Measurements from ENCODE around the gene RAMP1.

- TF ChIP-seq, protein P1, sequence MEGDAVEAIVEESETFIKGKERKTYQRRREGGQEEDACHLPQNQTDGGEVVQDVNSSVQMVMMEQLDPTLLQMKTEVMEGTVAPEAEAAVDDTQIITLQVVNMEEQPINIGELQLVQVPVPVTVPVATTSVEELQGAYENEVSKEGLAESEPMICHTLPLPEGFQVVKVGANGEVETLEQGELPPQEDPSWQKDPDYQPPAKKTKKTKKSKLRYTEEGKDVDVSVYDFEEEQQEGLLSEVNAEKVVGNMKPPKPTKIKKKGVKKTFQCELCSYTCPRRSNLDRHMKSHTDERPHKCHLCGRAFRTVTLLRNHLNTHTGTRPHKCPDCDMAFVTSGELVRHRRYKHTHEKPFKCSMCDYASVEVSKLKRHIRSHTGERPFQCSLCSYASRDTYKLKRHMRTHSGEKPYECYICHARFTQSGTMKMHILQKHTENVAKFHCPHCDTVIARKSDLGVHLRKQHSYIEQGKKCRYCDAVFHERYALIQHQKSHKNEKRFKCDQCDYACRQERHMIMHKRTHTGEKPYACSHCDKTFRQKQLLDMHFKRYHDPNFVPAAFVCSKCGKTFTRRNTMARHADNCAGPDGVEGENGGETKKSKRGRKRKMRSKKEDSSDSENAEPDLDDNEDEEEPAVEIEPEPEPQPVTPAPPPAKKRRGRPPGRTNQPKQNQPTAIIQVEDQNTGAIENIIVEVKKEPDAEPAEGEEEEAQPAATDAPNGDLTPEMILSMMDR (IDR thresholded peaks at IDR 0.05; ENCODE audit: insufficient read depth, low read length) = no peak
- TF ChIP-seq, protein P2, sequence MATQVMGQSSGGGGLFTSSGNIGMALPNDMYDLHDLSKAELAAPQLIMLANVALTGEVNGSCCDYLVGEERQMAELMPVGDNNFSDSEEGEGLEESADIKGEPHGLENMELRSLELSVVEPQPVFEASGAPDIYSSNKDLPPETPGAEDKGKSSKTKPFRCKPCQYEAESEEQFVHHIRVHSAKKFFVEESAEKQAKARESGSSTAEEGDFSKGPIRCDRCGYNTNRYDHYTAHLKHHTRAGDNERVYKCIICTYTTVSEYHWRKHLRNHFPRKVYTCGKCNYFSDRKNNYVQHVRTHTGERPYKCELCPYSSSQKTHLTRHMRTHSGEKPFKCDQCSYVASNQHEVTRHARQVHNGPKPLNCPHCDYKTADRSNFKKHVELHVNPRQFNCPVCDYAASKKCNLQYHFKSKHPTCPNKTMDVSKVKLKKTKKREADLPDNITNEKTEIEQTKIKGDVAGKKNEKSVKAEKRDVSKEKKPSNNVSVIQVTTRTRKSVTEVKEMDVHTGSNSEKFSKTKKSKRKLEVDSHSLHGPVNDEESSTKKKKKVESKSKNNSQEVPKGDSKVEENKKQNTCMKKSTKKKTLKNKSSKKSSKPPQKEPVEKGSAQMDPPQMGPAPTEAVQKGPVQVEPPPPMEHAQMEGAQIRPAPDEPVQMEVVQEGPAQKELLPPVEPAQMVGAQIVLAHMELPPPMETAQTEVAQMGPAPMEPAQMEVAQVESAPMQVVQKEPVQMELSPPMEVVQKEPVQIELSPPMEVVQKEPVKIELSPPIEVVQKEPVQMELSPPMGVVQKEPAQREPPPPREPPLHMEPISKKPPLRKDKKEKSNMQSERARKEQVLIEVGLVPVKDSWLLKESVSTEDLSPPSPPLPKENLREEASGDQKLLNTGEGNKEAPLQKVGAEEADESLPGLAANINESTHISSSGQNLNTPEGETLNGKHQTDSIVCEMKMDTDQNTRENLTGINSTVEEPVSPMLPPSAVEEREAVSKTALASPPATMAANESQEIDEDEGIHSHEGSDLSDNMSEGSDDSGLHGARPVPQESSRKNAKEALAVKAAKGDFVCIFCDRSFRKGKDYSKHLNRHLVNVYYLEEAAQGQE (IDR thresholded peaks at IDR 0.05; ENCODE audit: insufficient replicate concordance, low read depth) = no peak
- no peak for TF ChIP-seq POLR2AphosphoS5 (IDR thresholded peaks at IDR 0.05; ENCODE audit: low read depth)
Observed at GRCh38 chr2:237932731-237933131, 73.3 kb downstream of the RAMP1 start.

All from HL-60 (cell line).